OCI-LY1 (cell line): ENCODE results near the gene ZNF775.

Source experiments
- CTCF ChIP-seq: fragments of 200-600 bp; sonication (generic), shearing (Covaris generic); IDR thresholded peaks from 2 replicates; pipeline ENCODE4 v1.5.1; 2017; ENCODE audit warnings: mild to moderate bottlenecking, antibody characterized with exemption, low read length, moderate library complexity, mixed read lengths
- EZH2 ChIP-seq: fragments of 200-600 bp; sonication (generic), shearing (Covaris generic); IDR thresholded peaks from 2 replicates; pipeline ENCODE4 v1.8.0; 2017; ENCODE audit warnings: borderline replicate concordance, mixed run types, mild to moderate bottlenecking, antibody characterized with exemption, low read length, moderate library complexity, mixed read lengths

- TF ChIP-seq CTCF: peak; percentile 94
- TF ChIP-seq EZH2: no peak
These were observed 9.8 kb downstream of the ZNF775 start for GRCh38 chr7:150388709-150389531.
